GM21737 (cell line): ENCODE data around the gene ADRM1.

ENCODE experiments used
- ATAC-seq: cut with Tn5 transposase; IDR thresholded peaks from one replicate; pipeline ENCODE4 v1.9.1; 2021; ENCODE audit warnings: mild to moderate bottlenecking, moderate library complexity; ENCODE audit not compliant: unreplicated experiment

ADRM1 gene

GRCh38 chr20:62309947-62310756, 7.4 kb downstream of the ADRM1 start:
- no peak for ATAC-seq

GRCh38 chr20:62310757-62311121, 7.9 kb downstream of the ADRM1 start:
- ATAC-seq: no peak

GRCh38 chr20:62311150-62311549, 8.4 kb downstream of the ADRM1 start:
- ATAC-seq: no peak

- no peak for ATAC-seq
Measured at GRCh38 chr20:62311832-62312661, 9.2 kb downstream of the ADRM1 start.

GRCh38 chr20:62312662-62312977, 9.8 kb downstream of the ADRM1 start:
- ATAC-seq: no peak

- ATAC-seq: no peak
Measured at GRCh38 chr20:62313021-62313420, 10.2 kb downstream of the ADRM1 start.

- ATAC-seq: no peak
Measured at GRCh38 chr20:62313460-62314338, 10.9 kb downstream of the ADRM1 start.

GRCh38 chr20:62314339-62314638, 11.5 kb downstream of the ADRM1 start:
- no peak for ATAC-seq

GRCh38 chr20:62314711-62315302, 12.0 kb downstream of the ADRM1 start:
- no peak for ATAC-seq

GRCh38 chr20:62315773-62316172, 13.0 kb downstream of the ADRM1 start:
- no peak for ATAC-seq

GRCh38 chr20:62316331-62317166, 13.8 kb downstream of the ADRM1 start:
- no peak for ATAC-seq

GRCh38 chr20:62317167-62317655, 14.4 kb downstream of the ADRM1 start:
- ATAC-seq: no peak

- ATAC-seq: no peak
Measured at GRCh38 chr20:62318400-62319345, 15.9 kb downstream of the ADRM1 start.

- ATAC-seq: no peak
Measured at GRCh38 chr20:62319346-62319909, 16.6 kb downstream of the ADRM1 start.

GRCh38 chr20:62320581-62321354, 18.0 kb downstream of the ADRM1 start:
- ATAC-seq: no peak

GRCh38 chr20:62321521-62321948, 18.7 kb downstream of the ADRM1 start:
- no peak for ATAC-seq

- no peak for ATAC-seq
Measured at GRCh38 chr20:62321975-62322374, 19.2 kb downstream of the ADRM1 start.
